D721Med (cell line): Measurements from ENCODE around the gene CACNA1B.

ENCODE experiments used
- DNase-seq: peaks from one replicate; pipeline ENCODE4 v3.0.0; 2011; ENCODE audit warnings: low spot score; ENCODE audit not compliant: insufficient read length
- FAIRE-seq: peaks from 2 replicates; lab custom pipeline; 2011; peaks lifted over from hg19 to GRCh38; lab: Jason Lieb, UNC
- CTCF ChIP-seq: IDR thresholded peaks from 2 replicates; pipeline ENCODE4 v1.5.1; 2012; ENCODE audit warnings: mild to moderate bottlenecking, control low read depth; ENCODE audit not compliant: insufficient read depth; ENCODE audit errors: missing control alignments

Gene CACNA1B

GRCh38 chr9:138075496-138075895 is 197.9 kb downstream of the CACNA1B start:
- FAIRE-seq (no peak), DNase-seq (no peak)
- TF ChIP-seq CTCF: no peak

DNA sequence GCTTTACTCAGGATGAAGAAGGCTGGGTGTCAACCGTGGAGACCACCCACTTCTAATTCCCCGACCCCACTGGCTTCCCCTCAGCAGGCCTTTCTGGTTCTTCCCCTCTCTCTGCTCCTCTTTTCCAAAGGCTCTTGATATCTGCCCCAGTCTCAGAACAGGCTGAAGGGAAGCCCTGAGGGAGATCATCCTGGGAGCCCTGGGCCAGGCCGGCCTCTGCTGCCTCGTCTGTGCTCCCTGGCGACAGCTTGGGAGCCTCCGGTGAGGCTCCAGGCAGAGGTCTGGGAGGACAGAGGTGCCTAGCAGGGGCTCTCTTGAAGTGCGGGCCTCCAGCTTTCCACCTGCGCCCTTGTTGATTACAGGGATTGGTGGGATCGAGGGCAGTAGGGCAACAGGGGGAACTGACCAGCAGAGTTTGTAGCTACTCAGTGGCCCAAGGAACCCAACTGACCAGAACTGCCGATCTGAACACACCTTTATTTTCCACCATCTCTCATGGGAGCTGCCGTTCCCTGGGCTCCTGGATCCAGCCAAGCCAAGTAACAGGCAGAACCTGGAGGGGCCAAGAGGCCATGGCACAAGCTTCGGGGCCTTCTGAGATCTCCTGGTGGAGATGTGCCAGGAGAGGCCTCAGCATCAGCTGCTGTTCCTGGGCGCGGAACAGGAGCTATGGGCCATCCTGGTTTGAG is 198.5 kb downstream of the CACNA1B start:
- FAIRE-seq (no peak), DNase-seq (no peak)
- TF ChIP-seq CTCF: no peak

GRCh38 chr9:138076650-138077009 is 199.0 kb downstream of the CACNA1B start:
- no peak for TF ChIP-seq CTCF
- DNase-seq (no peak), FAIRE-seq (no peak)

DNA sequence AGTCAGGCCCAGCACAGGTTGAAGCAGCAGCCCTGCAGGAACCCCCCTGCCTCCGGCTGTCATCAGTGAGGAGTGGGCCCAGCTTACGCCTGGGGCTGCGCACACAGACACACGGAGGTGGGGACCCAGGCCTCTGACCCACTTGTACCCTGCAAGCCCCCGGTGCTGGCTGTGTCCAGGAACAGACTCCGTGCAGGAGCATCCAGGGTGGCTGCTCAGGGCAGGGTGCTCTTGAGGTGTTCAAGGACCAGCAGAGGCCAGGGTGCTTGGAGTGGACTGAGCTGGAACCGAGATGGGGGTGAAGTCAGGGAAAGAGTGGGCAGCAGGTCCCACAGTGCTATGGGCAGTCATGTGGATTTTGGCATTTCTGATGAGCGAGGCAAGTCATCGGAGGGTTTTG is 199.5 kb downstream of the CACNA1B start:
- FAIRE-seq: no peak
- DNase-seq: no peak
- TF ChIP-seq CTCF: no peak

DNA sequence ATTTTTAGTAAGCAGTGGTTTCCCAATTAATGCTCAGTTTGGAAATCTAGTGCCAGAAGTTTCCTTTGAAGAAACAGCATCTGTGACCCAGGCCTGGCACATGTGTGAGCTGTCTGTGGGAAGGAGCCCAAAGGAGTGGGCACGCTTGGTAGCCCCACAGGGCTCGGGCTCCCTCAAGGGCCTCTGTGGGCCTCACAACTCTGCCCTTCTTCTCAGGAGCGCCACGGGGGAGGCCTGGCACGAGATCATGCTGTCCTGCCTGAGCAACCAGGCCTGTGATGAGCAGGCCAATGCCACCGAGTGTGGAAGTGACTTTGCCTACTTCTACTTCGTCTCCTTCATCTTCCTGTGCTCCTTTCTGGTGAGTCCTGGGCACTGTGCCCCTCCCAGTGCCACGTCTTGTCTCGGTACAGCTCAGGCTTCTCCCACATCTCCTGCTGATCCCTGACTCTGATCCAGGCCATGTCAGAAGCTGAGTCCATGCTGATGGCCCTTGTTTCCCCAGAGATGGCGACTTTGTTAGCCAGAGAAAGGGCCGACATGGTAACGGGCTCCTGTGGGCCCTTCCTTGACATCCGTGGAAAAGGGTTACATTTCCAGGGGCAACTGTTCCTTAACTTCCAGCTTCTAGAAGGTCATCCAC is 200.4 kb downstream of the CACNA1B start:
- FAIRE-seq: no peak

GRCh38 chr9:138078846-138079245 is 201.3 kb downstream of the CACNA1B start:
- no peak for DNase-seq
- no peak for TF ChIP-seq CTCF
- FAIRE-seq: no peak

More for the DNA sequence above, 200.4 kb downstream of the CACNA1B start:
- no peak for DNase-seq
- TF ChIP-seq CTCF: no peak

DNA sequence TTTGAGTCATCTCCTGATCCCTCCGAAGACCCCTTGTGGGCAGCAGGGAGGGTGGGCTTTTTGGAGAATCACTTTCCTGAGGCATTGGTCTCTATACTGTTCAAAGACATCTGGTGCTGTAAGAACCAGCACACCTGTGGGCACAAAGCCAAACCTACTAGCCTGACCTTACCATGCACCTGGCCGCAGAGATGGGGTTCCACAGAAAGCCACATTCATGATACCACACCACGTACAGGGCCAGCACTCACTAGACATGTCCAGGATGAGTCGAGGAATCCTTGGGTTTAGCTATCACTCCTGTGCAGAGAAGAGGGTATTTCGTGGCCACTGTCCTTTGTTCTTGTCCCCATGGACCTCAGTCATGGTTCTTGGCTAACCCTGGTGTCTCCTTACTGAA is 203.4 kb downstream of the CACNA1B start:
- DNase-seq: no peak
- TF ChIP-seq CTCF: no peak
- no peak for FAIRE-seq
